Activated CD4-positive, alpha-beta T cell treated with anti-CD3 and anti-CD28 coated beads, Interleukin-2, amount 10 ng/mL, durations not matched to agents 7 days and 5 days (primary cell): ENCODE measurements around the gene RCAN2. TPM values are rescaled to one million over a fixed set of nuclear protein-coding genes. Genes with fewer than 3 reads are reported as not detected.

Source experiments
- CTCF ChIA-PET: fragments of 350-600 bp; sonication (Branson Sonifier 250); formaldehyde crosslinking; loops from one replicate; lab custom pipeline; 2021; ENCODE audit warnings: antibody characterized with exemption; lab: Charles Lee
- POLR2A ChIA-PET: fragments of 350-600 bp; sonication (Branson Sonifier 250); formaldehyde crosslinking; loops from one replicate; lab custom pipeline; 2021; ENCODE audit warnings: antibody characterized with exemption; lab: Charles Lee
- DNase-seq: peaks from one replicate; pipeline ENCODE4 v3.0.0-alpha.2; 2020
- H3K27ac Mint-ChIP-seq: one replicate; pipeline ENCODE4 v1.8.0; 2021; ENCODE audit warnings: mild to moderate bottlenecking, moderate library complexity, mixed read lengths
- H3K27me3 Mint-ChIP-seq: one replicate; pipeline ENCODE4 v1.8.0; 2021; ENCODE audit warnings: mixed read lengths
- H3K36me3 Mint-ChIP-seq: one replicate; pipeline ENCODE4 v1.8.0; 2021; ENCODE audit warnings: low read depth, mixed read lengths
- H3K4me1 Mint-ChIP-seq: one replicate; pipeline ENCODE4 v1.8.0; 2021; ENCODE audit warnings: mixed read lengths
- H3K4me3 Mint-ChIP-seq: one replicate; pipeline ENCODE4 v1.8.0; 2021; ENCODE audit warnings: mild to moderate bottlenecking, moderate library complexity, mixed read lengths
- H3K9me3 Mint-ChIP-seq: one replicate; pipeline ENCODE4 v1.8.0; 2021; ENCODE audit warnings: mixed read lengths
- total RNA-seq, 2 experiments: library from RNA; stranded (reverse); gene quantifications; one replicate each; pipeline ENCODE4 v1.2.3, GENCODE V29; 2021

Gene RCAN2
- total RNA-seq, 2 experiments from 2014 or later: 0.57 to 0.65 TPM

DNA sequence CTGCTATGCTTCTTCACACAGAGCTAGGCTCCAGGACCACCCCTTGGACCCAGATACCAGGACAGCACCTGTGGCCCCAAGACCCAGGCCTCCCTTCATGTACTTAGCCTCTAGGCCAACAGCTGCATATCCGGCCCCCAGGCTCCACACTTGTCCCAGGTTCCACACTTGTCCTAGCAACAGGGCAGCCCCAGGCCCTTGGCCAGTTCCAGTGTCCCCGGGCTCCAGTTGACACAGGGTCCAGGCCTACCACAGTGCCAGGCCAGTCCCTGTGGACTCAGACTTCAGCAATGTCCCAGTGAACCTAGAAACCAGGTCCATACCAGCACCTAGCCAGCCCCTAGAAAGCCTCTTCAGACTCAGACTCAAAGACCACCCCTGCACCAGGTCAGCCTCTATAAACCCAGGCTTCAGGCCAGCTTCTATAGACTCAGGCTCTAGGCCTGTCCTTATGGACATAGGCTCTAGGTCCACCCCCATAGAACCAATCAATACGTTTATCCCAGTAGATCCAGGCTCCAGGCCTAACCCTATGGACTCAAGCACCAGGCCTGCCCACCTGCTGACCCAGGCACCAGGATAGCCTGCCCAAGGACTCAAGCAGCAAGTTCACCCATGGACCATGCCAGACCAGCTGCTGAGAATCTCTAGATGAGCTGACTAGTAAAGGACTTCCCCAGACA lies 46.3 kb downstream of the RCAN2 start:
- H3K27me3 Mint-ChIP-seq: peaks cover 22% of the 10 kb centered on the region
- peaks cover 6% of the 10 kb centered on the region for H3K9me3 Mint-ChIP-seq
- no peaks in the 10 kb centered on the region for H3K4me1 Mint-ChIP-seq
- POLR2A ChIA-PET: no interaction called here
- no peaks in the 10 kb centered on the region for H3K36me3 Mint-ChIP-seq
- no peak overlapping the region for H3K27ac Mint-ChIP-seq
- H3K4me3 Mint-ChIP-seq: no peak overlapping the region
- DNase-seq: no peak
- CTCF ChIA-PET: interaction anchor here (1.2 kb wide), 1 partner anchor 80 kb away, joined by 3 read pairs; no protein-coding TSS in a partner anchor

DNA sequence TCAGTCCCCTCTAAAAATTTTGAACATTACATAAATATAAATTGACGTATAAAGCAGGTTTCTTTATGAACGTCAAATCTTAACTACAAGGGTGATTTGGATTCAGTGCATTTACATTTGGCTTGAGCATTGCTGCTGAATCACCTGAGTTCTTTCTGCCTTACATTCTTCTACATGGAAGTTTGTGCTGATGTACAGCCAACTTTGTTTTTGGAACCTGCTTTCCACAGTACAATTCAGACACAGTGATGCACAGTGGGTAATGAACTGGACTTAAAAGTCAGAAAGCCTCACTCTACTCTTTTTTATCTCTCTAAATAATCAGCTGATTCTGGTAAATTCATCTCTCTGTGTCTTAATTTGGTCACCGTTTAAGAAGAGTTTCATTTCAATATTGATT lies 47.6 kb downstream of the RCAN2 start:
- no peaks in the 10 kb centered on the region for H3K36me3 Mint-ChIP-seq
- POLR2A ChIA-PET: no interaction called here
- H3K27ac Mint-ChIP-seq: no peak overlapping the region
- no peak overlapping the region for H3K4me3 Mint-ChIP-seq
- CTCF ChIA-PET: no interaction called here
- no peak for DNase-seq
- peaks cover 6% of the 10 kb centered on the region for H3K9me3 Mint-ChIP-seq
- H3K4me1 Mint-ChIP-seq: no peaks in the 10 kb centered on the region
- H3K27me3 Mint-ChIP-seq: peaks cover 20% of the 10 kb centered on the region

DNA sequence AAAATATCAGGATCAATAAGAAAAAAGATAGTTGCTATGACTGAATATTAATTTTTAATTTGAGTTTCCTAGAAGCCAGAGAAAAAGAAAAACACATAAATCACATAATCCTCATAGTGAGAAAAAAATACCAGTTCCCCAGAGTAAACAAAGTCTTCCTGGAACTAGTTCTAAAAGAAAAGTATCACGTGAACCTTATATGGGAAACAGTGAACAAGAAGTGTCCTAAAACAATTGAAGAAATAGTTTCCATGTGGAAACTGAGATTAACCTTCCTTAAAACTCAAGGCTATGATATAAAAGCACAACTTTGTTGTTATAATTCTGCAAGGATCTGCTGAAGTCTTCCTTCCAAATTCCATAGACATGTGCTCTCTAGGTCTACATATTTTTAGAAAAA lies 50.6 kb downstream of the RCAN2 start:
- CTCF ChIA-PET: no interaction called here
- Mint-ChIP-seq H3K4me3 (no peak overlapping the region), H3K27ac (no peak overlapping the region), H3K27me3 (peaks cover 9% of the 10 kb centered on the region), H3K36me3 (no peaks in the 10 kb centered on the region), H3K9me3 (peaks cover 5% of the 10 kb centered on the region), H3K4me1 (no peaks in the 10 kb centered on the region)
- POLR2A ChIA-PET: no interaction called here
- no peak for DNase-seq

DNA sequence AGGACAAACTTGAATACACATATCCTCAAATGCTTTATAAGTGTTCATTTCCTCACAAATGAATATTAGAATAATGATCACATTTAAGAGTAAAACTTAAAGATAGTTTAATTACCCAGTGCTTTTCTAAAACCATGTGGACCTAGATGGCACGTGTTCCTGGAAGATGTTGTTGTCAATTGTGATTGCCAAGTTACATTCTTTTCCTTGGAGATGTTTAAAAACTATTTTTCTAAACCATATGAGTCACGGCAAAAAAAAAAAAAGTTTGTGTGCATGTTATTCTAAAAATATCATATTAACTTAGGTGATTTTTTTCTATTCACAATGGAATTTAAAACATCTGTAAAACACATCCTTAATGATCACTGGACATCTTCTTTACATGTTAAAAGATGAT lies 51.1 kb downstream of the RCAN2 start:
- CTCF ChIA-PET: no interaction called here
- H3K4me1 Mint-ChIP-seq: no peaks in the 10 kb centered on the region
- H3K27ac Mint-ChIP-seq: no peak overlapping the region
- H3K4me3 Mint-ChIP-seq: no peak overlapping the region
- POLR2A ChIA-PET: no interaction called here
- H3K27me3 Mint-ChIP-seq: peaks cover 9% of the 10 kb centered on the region
- DNase-seq: no peak
- peaks cover 2% of the 10 kb centered on the region for H3K9me3 Mint-ChIP-seq
- no peaks in the 10 kb centered on the region for H3K36me3 Mint-ChIP-seq

DNA sequence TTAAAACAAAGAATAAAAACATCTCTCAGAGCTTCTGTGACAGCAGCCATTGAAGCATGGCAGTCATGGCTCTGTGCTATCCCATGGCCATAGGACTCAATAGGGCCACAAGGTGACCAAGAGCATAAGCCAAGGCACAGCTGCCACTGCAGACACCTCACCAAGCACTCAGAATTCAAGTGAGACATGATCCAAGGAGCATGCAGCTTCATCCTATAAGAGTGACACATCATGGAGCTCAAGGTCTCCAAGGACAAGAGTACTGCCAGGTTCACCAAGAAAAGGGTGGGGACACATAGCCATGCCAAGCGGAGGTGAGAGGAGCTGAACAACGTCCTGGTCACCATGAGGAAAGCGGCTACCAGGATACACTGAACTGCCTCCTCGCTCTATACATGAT lies 53.0 kb downstream of the RCAN2 start:
- DNase-seq: no peak
- peaks cover 9% of the 10 kb centered on the region for H3K27me3 Mint-ChIP-seq
- H3K36me3 Mint-ChIP-seq: no peaks in the 10 kb centered on the region
- H3K9me3 Mint-ChIP-seq: no peaks in the 10 kb centered on the region
- H3K4me1 Mint-ChIP-seq: no peaks in the 10 kb centered on the region
- ChIA-PET CTCF (no interaction called here), POLR2A (no interaction called here)
- no peak overlapping the region for H3K27ac Mint-ChIP-seq
- no peak overlapping the region for H3K4me3 Mint-ChIP-seq

DNA sequence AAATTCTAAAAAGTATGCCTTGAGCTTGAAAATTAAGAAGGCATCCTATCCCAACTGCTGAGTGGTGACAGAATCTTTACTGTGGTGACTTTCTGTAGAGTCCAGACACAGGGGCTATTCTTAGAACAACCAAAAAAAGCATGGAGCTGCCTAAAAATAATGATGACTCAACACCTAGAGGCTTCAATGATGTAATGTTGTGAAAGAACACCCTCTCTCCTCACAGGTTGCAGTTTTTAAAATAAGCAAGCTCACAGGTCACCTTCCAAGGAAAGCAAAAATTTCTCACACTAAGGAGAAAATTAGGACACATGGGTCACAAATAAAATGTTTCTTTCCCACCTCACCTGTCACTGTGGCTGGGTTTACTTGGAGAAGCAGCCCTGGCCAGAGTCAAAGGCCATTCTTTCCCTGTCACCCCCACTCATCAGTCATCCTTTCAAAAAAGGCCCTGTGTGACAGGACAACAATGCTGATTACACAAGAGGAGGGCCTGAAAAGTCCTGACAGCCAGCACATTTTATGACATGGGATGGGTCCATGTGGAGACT lies 53.5 kb downstream of the RCAN2 start:
- H3K36me3 Mint-ChIP-seq: no peaks in the 10 kb centered on the region
- no peaks in the 10 kb centered on the region for H3K9me3 Mint-ChIP-seq
- H3K27ac Mint-ChIP-seq: no peak overlapping the region
- peaks cover 9% of the 10 kb centered on the region for H3K27me3 Mint-ChIP-seq
- ChIA-PET CTCF (interaction anchor here (0.6 kb wide), 1 partner anchor 658 kb away, joined by 3 read pairs; no protein-coding TSS in a partner anchor), POLR2A (no interaction called here)
- no peak overlapping the region for H3K4me3 Mint-ChIP-seq
- H3K4me1 Mint-ChIP-seq: no peaks in the 10 kb centered on the region
- no peak for DNase-seq

DNA sequence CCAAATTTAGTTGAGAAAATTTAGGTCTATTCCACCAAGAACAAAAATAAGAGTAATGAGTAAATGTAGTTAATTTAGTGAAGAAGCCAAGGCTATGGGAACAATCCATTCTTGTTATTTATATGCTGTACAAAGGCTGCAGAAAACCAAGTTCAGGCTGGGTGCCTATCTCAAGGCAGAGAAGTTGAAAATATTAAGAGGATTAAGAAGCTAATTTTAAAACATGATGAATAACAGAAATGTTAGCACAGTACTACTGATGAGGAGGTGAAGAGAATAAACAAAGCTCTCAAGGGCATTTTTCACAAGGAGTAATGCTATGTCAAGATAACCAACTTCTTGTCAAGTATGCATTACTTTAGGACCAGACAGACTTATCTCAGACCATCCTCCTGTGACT lies 68.6 kb downstream of the RCAN2 start:
- Mint-ChIP-seq H3K27ac (no peak overlapping the region), H3K9me3 (no peaks in the 10 kb centered on the region), H3K4me1 (no peaks in the 10 kb centered on the region), H3K36me3 (no peaks in the 10 kb centered on the region), H3K27me3 (peaks cover 30% of the 10 kb centered on the region), H3K4me3 (no peak overlapping the region)
- CTCF ChIA-PET: no interaction called here
- no peak for DNase-seq
- POLR2A ChIA-PET: no interaction called here

DNA sequence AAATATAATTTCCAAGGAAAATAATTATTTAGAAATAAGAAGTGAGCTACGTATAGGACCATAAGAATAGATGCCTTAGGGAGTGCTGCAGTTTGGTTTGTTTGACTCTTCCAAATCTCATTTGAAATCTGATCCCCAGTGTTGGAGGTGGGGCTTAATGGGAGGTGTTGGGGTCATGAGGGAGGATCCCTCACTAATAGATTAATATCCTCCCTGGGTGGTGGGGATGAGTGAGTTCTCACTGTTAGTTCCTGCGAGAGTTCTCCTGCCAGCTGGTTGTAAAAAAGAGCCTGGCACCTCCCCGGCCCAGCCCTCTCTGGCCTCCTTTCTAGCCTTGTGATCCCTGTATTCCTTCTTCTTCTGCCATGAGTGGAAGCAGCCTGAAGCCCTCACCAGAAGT lies 69.3 kb downstream of the RCAN2 start:
- no peak overlapping the region for H3K27ac Mint-ChIP-seq
- no peak for DNase-seq
- POLR2A ChIA-PET: no interaction called here
- no peaks in the 10 kb centered on the region for H3K9me3 Mint-ChIP-seq
- CTCF ChIA-PET: interaction anchor here (1.3 kb wide), 1 partner anchor 10 kb away, joined by 4 read pairs; no protein-coding TSS in a partner anchor
- no peaks in the 10 kb centered on the region for H3K36me3 Mint-ChIP-seq
- H3K27me3 Mint-ChIP-seq: peaks cover 31% of the 10 kb centered on the region
- no peak overlapping the region for H3K4me3 Mint-ChIP-seq
- no peaks in the 10 kb centered on the region for H3K4me1 Mint-ChIP-seq

DNA sequence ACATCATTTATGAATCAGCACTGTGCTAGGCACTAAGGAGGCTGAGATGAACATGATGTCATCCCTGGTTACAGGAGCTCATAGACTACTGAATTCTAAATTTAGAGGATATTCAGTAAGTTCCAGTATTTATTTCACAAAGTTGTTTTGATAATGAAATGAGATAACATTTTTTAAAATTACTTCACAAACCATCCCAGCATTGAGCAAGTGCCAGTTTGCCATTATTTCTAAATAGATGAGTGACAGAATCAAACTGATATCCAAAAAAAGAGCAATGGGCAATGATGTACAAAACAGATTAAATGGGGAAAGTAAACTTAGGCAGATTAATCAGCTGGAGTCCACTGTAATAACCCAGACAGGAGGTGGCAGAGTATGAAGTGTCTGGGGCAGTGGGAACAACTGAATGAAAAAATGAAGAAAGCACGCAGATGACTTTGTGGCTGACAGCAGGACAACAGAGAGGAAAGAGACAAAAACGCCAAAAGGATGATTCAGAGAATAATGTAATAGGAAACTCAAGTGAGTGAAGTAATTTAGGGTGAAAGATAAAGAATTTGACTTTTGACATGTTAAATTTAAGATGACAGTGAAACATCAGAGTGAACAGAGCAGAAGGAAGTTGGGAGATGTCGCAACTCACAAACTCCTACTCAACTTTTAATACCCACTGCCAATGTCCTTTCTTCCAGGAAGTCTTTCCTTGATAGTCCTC lies 70.2 kb downstream of the RCAN2 start:
- peaks cover 32% of the 10 kb centered on the region for H3K27me3 Mint-ChIP-seq
- ChIA-PET CTCF (interaction anchor here (1.3 kb wide), 1 partner anchor 11 kb away, joined by 4 read pairs; no protein-coding TSS in a partner anchor), POLR2A (no interaction called here)
- no peak for DNase-seq
- H3K27ac Mint-ChIP-seq: no peak overlapping the region
- H3K36me3 Mint-ChIP-seq: no peaks in the 10 kb centered on the region
- H3K4me3 Mint-ChIP-seq: no peak overlapping the region
- no peaks in the 10 kb centered on the region for H3K4me1 Mint-ChIP-seq
- H3K9me3 Mint-ChIP-seq: no peaks in the 10 kb centered on the region

DNA sequence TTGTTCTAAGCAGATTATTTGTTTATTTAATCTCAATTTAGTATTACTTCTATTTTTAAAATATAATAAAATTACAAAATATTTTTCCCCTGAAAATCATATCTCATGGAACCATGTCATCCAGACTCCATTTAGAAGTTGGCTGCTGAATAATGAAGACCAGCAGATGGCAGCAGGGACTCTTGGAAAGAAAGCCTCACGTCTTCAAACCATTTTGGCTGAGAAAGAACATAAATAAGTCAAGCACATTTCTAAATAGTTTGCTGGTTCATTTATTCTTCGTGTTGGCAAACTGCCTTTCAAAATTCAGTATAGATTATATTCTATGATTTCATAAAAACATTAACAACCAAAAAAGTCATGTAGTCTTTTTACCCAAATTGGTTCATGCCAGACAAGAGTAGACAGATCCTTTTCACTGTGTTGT lies 71.7 kb downstream of the RCAN2 start:
- H3K27me3 Mint-ChIP-seq: peaks cover 34% of the 10 kb centered on the region
- H3K36me3 Mint-ChIP-seq: no peaks in the 10 kb centered on the region
- no peaks in the 10 kb centered on the region for H3K9me3 Mint-ChIP-seq
- H3K27ac Mint-ChIP-seq: no peak overlapping the region
- ChIA-PET POLR2A (no interaction called here), CTCF (no interaction called here)
- DNase-seq: peak; percentile 22
- no peaks in the 10 kb centered on the region for H3K4me1 Mint-ChIP-seq
- H3K4me3 Mint-ChIP-seq: no peak overlapping the region

DNA sequence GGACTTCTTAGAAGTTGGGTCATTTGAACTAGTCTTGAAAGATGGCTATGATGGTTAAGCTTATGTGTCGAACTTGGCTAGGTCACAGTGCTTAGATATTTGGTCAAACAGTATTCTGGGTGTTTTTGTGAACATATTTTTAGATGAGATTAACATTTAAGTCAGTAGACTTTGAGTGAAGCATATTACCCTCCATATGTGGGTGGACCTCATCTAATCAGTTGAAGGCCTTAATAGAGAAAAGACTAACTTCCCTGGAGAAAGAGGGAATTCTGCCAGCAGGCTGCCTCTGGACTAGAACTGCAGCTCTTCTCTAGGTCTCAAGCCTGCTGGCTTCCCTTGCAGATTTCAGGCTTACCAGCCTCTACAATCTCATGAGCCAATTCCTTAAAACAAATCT lies 76.9 kb downstream of the RCAN2 start:
- Mint-ChIP-seq H3K9me3 (no peaks in the 10 kb centered on the region), H3K4me3 (no peak overlapping the region), H3K27me3 (peaks cover 6% of the 10 kb centered on the region), H3K27ac (no peak overlapping the region), H3K4me1 (no peaks in the 10 kb centered on the region), H3K36me3 (no peaks in the 10 kb centered on the region)
- ChIA-PET CTCF (no interaction called here), POLR2A (no interaction called here)
- no peak for DNase-seq

DNA sequence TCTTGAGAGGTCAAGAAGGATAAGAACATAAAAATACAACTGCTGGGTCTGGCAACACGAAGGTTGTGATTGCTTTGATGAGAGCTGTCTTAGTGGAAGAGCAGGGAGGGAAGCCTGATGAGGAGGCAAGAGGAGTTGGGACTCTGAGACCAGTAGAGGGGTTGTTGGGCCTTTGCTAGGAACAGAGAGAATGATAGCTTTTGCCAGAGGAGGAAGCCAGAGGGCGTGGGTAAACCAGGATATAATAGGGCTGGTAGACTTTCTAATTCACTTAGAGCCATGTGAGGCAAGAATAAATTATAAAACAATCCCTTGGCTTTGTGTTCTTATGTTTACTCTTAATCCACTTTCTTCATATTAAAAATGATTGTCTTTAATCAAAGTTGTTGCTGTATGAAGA lies 78.6 kb downstream of the RCAN2 start:
- ChIA-PET POLR2A (no interaction called here), CTCF (no interaction called here)
- Mint-ChIP-seq H3K4me1 (no peaks in the 10 kb centered on the region), H3K36me3 (no peaks in the 10 kb centered on the region), H3K27ac (no peak overlapping the region), H3K4me3 (no peak overlapping the region), H3K27me3 (peaks cover 6% of the 10 kb centered on the region), H3K9me3 (no peaks in the 10 kb centered on the region)
- DNase-seq: no peak

DNA sequence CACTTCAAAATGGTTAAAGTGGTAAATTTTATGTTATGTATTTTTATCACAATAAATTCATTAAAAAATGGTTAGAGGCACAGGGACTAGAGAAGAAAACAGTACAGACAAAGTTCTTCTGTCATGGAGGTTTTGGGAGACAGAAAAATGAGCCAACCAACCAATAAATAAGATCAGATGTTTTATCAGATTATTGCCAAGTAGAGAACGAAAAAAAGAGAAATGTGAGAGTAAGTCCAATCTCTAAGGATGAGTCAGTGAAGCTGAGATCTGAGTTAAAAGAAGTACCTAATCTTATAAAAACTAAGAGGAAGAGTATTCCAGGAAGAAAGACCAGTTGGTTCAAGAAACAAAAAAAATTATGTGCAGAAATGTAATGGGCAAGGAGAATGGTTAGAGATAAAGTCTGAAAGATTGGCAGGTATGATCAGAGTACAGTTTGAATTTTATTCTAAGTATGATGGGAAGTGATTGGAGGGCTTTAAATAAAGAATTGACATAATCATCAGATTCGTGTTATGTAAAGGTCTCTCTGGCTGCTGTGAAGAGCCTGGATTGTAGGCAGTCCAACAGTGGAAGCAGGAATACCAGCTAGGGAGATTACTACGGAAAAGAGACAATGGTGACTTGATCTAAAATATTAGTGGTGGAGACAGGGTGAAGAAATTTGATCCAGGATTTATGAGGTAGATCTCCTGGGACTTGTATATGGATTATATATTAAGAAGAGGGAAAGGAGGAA lies 79.6 kb downstream of the RCAN2 start:
- Mint-ChIP-seq H3K27me3 (peaks cover 4% of the 10 kb centered on the region), H3K4me1 (no peaks in the 10 kb centered on the region), H3K27ac (no peak overlapping the region), H3K36me3 (no peaks in the 10 kb centered on the region), H3K4me3 (no peak overlapping the region), H3K9me3 (no peaks in the 10 kb centered on the region)
- DNase-seq: no peak
- POLR2A ChIA-PET: no interaction called here
- CTCF ChIA-PET: no interaction called here
